Tracheal epithelial cell (primary cell): Measurements from ENCODE around the gene WDR26. TPM values are rescaled to one million over a fixed set of nuclear protein-coding genes. Genes with fewer than 3 reads are reported as not detected.

ENCODE experiments used
- total RNA-seq: library from RNA; depleted of rRNA; stranded (reverse); fragments of >200 nt; gene quantifications from 2 replicates; pipeline ENCODE4 v1.2.1, GENCODE V29; 2014

Gene WDR26
- total RNA-seq, result 39.3 and 49.7 TPM in 2 replicates

GRCh38 chr1:224434691-224435317, at the start of gene WDR26:
Gene WDR26 (minus strand): TSS chr1:224434797.

GRCh38 chr1:224356685-224357625, 77.6 kb downstream of the WDR26 start, which contains the start of gene CNIH4:
Gene CNIH4 (plus strand): TSS chr1:224356879. CDS start chr1:224356925, 46 bp downstream.

Other genes with a start within 250 kb of the WDR26 start
- gene NVL, start 104.6 kb downstream of the WDR26 start, total RNA-seq, result 22.8 and 24.1 TPM in 2 replicates
- 71.0 and 115 TPM in 2 replicates for gene CNIH4, start 77.9 kb downstream of the WDR26 start, total RNA-seq
- 1.7 TPM in 1 of 2 replicates, not detected in the other for gene CNIH3, start 181.5 kb upstream of the WDR26 start, total RNA-seq